ENCODE results near the gene CHCHD6.

DNA sequence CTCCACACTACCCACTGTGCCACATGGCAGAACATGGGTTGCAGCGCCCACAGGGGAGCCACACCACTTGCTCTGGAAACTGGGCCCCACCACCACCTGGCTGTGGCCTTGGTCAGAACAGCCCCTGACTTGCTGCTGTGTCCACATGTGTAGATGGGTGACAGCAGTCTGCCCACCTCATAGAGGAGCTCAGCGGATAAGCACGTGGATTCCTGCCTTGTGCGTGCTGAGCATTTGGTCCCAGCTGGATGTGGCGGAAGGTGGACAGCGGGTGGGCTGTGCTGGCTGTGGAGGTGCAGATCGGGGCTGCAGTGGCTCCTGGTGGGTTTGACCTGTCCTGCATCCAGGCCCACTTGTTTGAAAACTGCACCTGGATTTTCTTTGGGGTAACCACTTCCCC, 272.9 kb downstream of the CHCHD6 start:
- TF ChIP-seq, protein P1, sequence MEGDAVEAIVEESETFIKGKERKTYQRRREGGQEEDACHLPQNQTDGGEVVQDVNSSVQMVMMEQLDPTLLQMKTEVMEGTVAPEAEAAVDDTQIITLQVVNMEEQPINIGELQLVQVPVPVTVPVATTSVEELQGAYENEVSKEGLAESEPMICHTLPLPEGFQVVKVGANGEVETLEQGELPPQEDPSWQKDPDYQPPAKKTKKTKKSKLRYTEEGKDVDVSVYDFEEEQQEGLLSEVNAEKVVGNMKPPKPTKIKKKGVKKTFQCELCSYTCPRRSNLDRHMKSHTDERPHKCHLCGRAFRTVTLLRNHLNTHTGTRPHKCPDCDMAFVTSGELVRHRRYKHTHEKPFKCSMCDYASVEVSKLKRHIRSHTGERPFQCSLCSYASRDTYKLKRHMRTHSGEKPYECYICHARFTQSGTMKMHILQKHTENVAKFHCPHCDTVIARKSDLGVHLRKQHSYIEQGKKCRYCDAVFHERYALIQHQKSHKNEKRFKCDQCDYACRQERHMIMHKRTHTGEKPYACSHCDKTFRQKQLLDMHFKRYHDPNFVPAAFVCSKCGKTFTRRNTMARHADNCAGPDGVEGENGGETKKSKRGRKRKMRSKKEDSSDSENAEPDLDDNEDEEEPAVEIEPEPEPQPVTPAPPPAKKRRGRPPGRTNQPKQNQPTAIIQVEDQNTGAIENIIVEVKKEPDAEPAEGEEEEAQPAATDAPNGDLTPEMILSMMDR (IDR thresholded peaks at IDR 0.05) = no peak
- TF ChIP-seq POLR2A (IDR thresholded peaks at IDR 0.05) = no peak

Data from right lobe of liver (tissue), 4 donors.